Measurements from ENCODE around the gene ZDHHC20.

Gene ZDHHC20

GRCh38 chr13:21361706-21362105 is 97.4 kb downstream of the ZDHHC20 start:
- no peak for DNase-seq (ENCODE audit: low read depth in 2 of 2)

GRCh38 chr13:21361123-21361522 is 98.0 kb downstream of the ZDHHC20 start:
- DNase-seq (ENCODE audit: low read depth in 2 of 2) = no peak

- DNase-seq (ENCODE audit: low read depth in 2 of 2) = no peak
Observed at GRCh38 chr13:21360463-21360862, 98.6 kb downstream of the ZDHHC20 start.

GRCh38 chr13:21359855-21360254 is 99.2 kb downstream of the ZDHHC20 start:
- DNase-seq (ENCODE audit: low read depth in 2 of 2) = no peak

- DNase-seq (ENCODE audit: low read depth in 2 of 2) = no peak
Observed at GRCh38 chr13:21355304-21355703, 103.8 kb downstream of the ZDHHC20 start.

GRCh38 chr13:21354721-21355120 is 104.4 kb downstream of the ZDHHC20 start:
- DNase-seq (ENCODE audit: low read depth in 2 of 2) = no peak

GRCh38 chr13:21348488-21349120 is 110.5 kb downstream of the ZDHHC20 start:
- no peak for DNase-seq (ENCODE audit: low read depth in 2 of 2)

GRCh38 chr13:21347753-21348318 is 111.3 kb downstream of the ZDHHC20 start:
- DNase-seq (ENCODE audit: low read depth in 2 of 2) = no peak

GRCh38 chr13:21344662-21345176 is 114.4 kb downstream of the ZDHHC20 start:
- no peak for DNase-seq (ENCODE audit: low read depth in 2 of 2)

- DNase-seq (ENCODE audit: low read depth in 2 of 2) = no peak
Observed at GRCh38 chr13:21343659-21344058, 115.4 kb downstream of the ZDHHC20 start.

- no peak for DNase-seq (ENCODE audit: low read depth in 2 of 2)
Observed at GRCh38 chr13:21342699-21343442, 116.2 kb downstream of the ZDHHC20 start.

- DNase-seq (ENCODE audit: low read depth in 2 of 2) = no peak
Observed at GRCh38 chr13:21341637-21342422, 117.3 kb downstream of the ZDHHC20 start.

- DNase-seq (ENCODE audit: low read depth in 2 of 2) = no peak
Observed at GRCh38 chr13:21338639-21339278, 120.3 kb downstream of the ZDHHC20 start.

- no peak for DNase-seq (ENCODE audit: low read depth in 2 of 2)
Observed at GRCh38 chr13:21338156-21338555, 120.9 kb downstream of the ZDHHC20 start.

GRCh38 chr13:21336609-21337349 is 122.3 kb downstream of the ZDHHC20 start:
- no peak for DNase-seq (ENCODE audit: low read depth in 2 of 2)

- no peak for DNase-seq (ENCODE audit: low read depth in 2 of 2)
Observed at GRCh38 chr13:21333186-21333585, 125.9 kb downstream of the ZDHHC20 start.

- DNase-seq (ENCODE audit: low read depth in 2 of 2) = no peak
Observed at GRCh38 chr13:21330126-21330861, 128.8 kb downstream of the ZDHHC20 start.

- DNase-seq (ENCODE audit: low read depth in 2 of 2) = no peak
Observed at GRCh38 chr13:21328836-21329477, 130.1 kb downstream of the ZDHHC20 start.

- no peak for DNase-seq (ENCODE audit: low read depth in 2 of 2)
Observed at GRCh38 chr13:21328201-21328600, 130.9 kb downstream of the ZDHHC20 start.
